Chondrocyte (in vitro differentiated cells): ENCODE data around the gene EPHA2. TPM values are rescaled to one million over a fixed set of nuclear protein-coding genes. Genes with fewer than 3 reads are reported as not detected.

Experiments used
- DNase-seq: peaks from one replicate; pipeline ENCODE4 v3.0.0; 2021; ENCODE audit warnings: mixed read lengths, low spot score
- H3K27ac Mint-ChIP-seq: one replicate; pipeline ENCODE4 v1.8.0; 2021; ENCODE audit warnings: mild to moderate bottlenecking, moderate library complexity, mixed read lengths; ENCODE audit not compliant: unreplicated experiment
- H3K27me3 Mint-ChIP-seq: 2 replicates; pipeline ENCODE4 v1.8.0; 2021; ENCODE audit warnings: low read depth, mixed read lengths
- H3K36me3 Mint-ChIP-seq: 2 replicates; pipeline ENCODE4 v1.8.0; 2021; ENCODE audit warnings: low read depth, mixed read lengths
- H3K4me1 Mint-ChIP-seq: 2 replicates; pipeline ENCODE4 v1.8.0; 2021; ENCODE audit warnings: low read depth, mild to moderate bottlenecking, mixed read lengths
- H3K4me3 Mint-ChIP-seq: one replicate; pipeline ENCODE4 v1.8.0; 2021; ENCODE audit warnings: mild to moderate bottlenecking, moderate library complexity, mixed read lengths; ENCODE audit not compliant: unreplicated experiment
- H3K9me3 Mint-ChIP-seq: 2 replicates; pipeline ENCODE4 v1.8.0; 2021; ENCODE audit warnings: low read depth, mixed read lengths
- CTCF ChIP-seq: fragments of 200-600 bp; sonication (generic); IDR thresholded peaks from 2 replicates; pipeline ENCODE4 v1.5.0; 2021; ENCODE audit warnings: antibody characterized with exemption, mild to moderate bottlenecking, moderate library complexity
- total RNA-seq: library from RNA; stranded (reverse); gene quantifications from 3 replicates; pipeline ENCODE4 v1.2.1, GENCODE V29; 2021

Gene EPHA2
- total RNA-seq, 1 donor from 2014 or later: 38.5 TPM

DNA sequence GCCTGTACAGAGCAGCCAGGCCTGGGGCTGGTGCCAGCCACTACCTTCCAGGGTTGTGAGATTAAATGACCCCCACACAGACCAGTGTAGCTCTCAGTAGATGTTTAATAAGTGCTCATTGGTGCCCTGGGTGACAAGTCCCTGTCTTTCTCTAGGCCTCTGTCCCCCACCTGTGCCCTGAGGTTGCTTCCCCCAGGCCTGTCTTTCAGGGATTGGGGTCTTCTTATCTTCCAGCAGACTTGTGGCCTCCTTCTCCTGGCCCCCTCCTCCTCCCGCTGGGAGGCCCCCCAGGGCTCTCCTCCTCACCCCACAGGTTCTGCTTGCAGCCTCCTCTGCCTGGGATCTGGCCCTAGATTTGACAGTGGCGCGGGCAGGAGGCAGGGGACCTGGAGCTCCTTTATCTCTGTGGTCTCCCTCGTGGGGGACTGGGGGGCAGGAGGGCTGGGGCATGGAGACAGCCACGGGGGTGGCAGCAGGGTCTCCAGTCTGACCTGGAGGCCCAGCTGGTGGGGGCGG, 40.3 kb downstream of the EPHA2 start:
- no peak for DNase-seq
- Mint-ChIP-seq H3K9me3 (no peaks in the 10 kb centered on the region), H3K4me3 (no peak overlapping the region), H3K36me3 (no peaks in the 10 kb centered on the region), H3K4me1 (peaks cover 21% of the 10 kb centered on the region), H3K27ac (no peak overlapping the region), H3K27me3 (no peaks in the 10 kb centered on the region)
- no peak for TF ChIP-seq CTCF

DNA sequence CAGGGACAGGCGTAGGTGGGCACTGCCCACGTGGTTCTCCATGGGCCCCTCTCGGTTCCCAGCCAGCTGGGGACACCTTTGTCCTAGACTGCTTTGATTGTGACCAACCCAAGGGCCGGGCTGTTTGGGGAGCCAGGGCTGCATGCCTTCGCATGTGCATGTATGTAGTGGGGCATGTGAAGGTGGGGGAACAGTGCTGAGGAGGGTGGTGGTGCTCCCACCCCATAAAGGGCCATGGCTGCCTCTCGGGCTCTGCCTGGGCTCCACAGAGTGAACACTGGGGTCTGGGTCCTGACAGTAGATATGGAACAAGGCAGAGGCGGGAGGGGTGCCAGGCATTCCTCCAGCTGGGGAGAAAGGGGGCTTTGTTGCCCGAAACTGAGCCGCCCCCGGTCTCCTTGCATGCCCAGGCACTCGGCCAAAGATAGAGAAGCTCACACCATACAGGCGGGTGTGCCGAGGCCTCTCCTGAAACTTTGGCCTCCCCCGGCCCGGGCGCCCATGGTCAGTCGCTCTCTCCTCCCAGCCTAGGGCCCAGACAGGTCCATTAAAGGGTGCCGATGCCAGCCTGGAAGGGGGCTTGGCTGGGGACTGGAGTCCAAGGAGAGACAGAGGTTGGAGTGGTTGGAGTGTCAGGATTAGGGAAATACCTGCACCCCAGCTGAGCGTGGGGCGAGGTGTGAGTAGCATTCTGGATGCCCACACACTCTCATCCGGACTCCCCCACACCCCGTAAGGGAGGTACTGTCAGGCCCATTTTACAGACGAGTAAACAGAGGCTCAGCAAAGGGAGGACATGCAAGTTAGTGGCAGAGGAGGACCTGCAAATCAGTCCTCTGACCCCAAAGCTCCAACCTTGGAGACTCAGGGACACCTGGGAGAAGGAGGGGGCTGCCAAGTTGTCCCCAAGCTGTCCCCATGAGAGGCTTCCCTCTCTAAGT, 41.1 kb downstream of the EPHA2 start:
- H3K36me3 Mint-ChIP-seq: no peaks in the 10 kb centered on the region
- H3K27me3 Mint-ChIP-seq: no peaks in the 10 kb centered on the region
- TF ChIP-seq CTCF: no peak
- no peak overlapping the region for H3K4me3 Mint-ChIP-seq
- H3K27ac Mint-ChIP-seq: no peak overlapping the region
- no peaks in the 10 kb centered on the region for H3K9me3 Mint-ChIP-seq
- peak; percentile 50 for DNase-seq
- peaks cover 21% of the 10 kb centered on the region for H3K4me1 Mint-ChIP-seq

DNA sequence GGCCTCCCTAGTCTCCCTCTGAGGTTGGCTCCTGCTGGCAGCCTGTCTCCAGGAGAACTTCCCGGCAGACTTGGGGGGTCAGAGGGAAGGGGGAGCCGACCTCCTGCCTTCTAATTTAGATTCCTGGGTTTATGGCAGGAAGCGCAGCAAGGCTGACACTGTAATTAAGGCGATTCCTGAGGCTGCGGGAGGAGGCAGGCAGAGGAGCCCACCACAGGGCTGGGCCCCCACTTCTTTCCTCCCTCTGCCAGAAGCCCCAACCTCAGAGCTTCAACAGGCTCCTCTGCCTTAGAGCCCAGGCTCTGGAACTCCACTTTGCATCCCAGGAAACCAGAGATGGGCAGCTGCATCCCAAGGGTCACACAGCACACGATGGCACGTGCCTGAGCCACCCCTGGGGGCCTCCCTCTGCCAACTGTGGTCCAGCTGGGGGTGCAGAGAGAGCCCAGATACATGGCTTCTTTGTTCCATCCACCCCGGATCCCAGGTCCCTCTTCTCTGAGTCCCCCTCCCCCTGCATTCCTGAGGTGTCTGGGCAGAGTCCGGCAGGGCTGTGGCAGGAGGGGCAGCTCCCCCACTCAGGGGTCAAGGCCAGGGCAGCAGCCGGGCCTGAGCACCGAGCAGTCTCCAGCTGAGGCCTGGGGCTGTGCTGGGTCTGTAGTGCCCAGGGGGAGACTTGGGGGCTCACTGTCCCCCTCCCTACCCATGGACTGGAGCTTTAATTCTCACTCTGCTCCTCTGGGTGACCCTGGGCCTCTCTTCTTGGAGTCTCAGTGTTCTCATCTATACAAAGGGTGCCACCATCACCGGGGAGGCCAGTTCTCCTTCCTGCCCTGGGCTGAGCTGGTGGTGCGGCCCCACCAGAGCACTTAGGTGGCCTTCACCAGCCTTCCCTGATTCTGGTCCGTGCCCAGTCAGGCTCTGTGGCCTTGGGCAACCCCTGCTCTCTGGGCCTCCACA, 43.0 kb downstream of the EPHA2 start:
- no peak overlapping the region for H3K27ac Mint-ChIP-seq
- H3K9me3 Mint-ChIP-seq: peaks cover 4% of the 10 kb centered on the region
- no peak for TF ChIP-seq CTCF
- peaks cover 21% of the 10 kb centered on the region for H3K4me1 Mint-ChIP-seq
- no peaks in the 10 kb centered on the region for H3K36me3 Mint-ChIP-seq
- no peaks in the 10 kb centered on the region for H3K27me3 Mint-ChIP-seq
- no peak for DNase-seq
- no peak overlapping the region for H3K4me3 Mint-ChIP-seq

- no peaks in the 10 kb centered on the region for H3K36me3 Mint-ChIP-seq
- H3K4me1 Mint-ChIP-seq: peaks cover 25% of the 10 kb centered on the region
- no peaks in the 10 kb centered on the region for H3K27me3 Mint-ChIP-seq
- H3K4me3 Mint-ChIP-seq: no peak overlapping the region
- H3K27ac Mint-ChIP-seq: no peak overlapping the region
- H3K9me3 Mint-ChIP-seq: peaks cover 4% of the 10 kb centered on the region
- no peak for TF ChIP-seq CTCF
- DNase-seq: no peak
These were observed 43.9 kb downstream of the EPHA2 start for GRCh38 chr1:16111771-16112595.
